ENCODE measurements around the gene SLC9A9.

- TF ChIP-seq CTCF (IDR thresholded peaks at IDR 0.05 in 4 of 5, conservative IDR thresholded peaks at IDR 0.05 in 1 of 5): no peak
- no peak for TF ChIP-seq POLR2A (IDR thresholded peaks at IDR 0.05)
Measured at GRCh38 chr3:143565951-143566350, 282.3 kb downstream of the SLC9A9 start.
